SK-N-MC (cell line): ENCODE results near the gene UPF3B.

Experiments used
- EZH2 ChIP-seq: fragments of 200-600 bp; sonication (generic); IDR thresholded peaks from one replicate; pipeline ENCODE4 v1.6.1; 2017; ENCODE audit warnings: antibody characterized with exemption
- FOXP2 ChIP-seq: optimal IDR thresholded peaks from 2 replicates; pipeline ENCODE3; 2011; ENCODE audit warnings: mild to moderate bottlenecking, moderate library complexity; ENCODE audit not compliant: insufficient read depth; ENCODE audit errors: extremely low read length, control extremely low read depth
- POLR2AphosphoS5 ChIP-seq: IDR thresholded peaks from 2 replicates; pipeline ENCODE4 v1.6.1; 2012; ENCODE audit warnings: mild to moderate bottlenecking, low read depth, low read length, borderline replicate concordance

DNA sequence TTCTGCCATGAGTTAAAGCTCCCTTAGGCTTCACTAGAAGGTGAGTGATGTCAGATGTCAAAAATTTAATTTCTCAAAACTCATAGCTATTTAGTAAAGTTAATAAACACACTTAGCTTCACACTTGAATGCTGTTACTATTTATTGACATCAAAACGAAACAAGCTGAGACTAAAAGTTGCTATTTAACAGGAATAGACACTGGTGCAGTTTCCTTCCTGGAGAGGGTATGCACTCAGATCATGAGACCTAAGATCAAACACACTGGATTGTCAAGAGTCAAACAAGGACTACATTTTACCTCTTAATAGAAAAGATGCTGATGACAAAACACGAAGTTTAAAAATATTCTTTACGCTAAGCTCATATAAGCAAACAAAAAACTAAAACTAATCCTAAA lies 18.9 kb downstream of the UPF3B start:
- TF ChIP-seq EZH2: no peak
- TF ChIP-seq POLR2AphosphoS5: no peak
- TF ChIP-seq FOXP2: no peak
